Globus pallidus (tissue), 1 donor: ENCODE results near the gene ARID3B.
"Not testable (repeated sequence)": the region's sequence is repeated elsewhere in the genome, so short reads cannot be mapped to it uniquely, and the experiment has no call there.

Experiments used
- DNase-seq: peaks from one replicate; pipeline ENCODE4 v3.0.0-alpha.2; 2015; ENCODE audit warnings: low spot score

ARID3B gene

GRCh38 chr15:74540761-74541493 lies at the start of gene ARID3B:
Gene ARID3B, plus strand, starts transcription at chr15:74541220. Its CDS starts 2,717 bp downstream, at chr15:74543937.
- peak; percentile 97 for DNase-seq

GRCh38 chr15:74496648-74497047 lies 44.4 kb upstream of the ARID3B start:
- DNase-seq: no peak

- DNase-seq: no peak
These were observed 43.4 kb upstream of the ARID3B start for GRCh38 chr15:74497584-74497983.

- DNase-seq: no peak
These were observed 41.7 kb upstream of the ARID3B start for GRCh38 chr15:74499366-74499765.

- no peak for DNase-seq
These were observed 40.6 kb upstream of the ARID3B start for GRCh38 chr15:74500401-74500800.

- no peak for DNase-seq
These were observed 38.7 kb upstream of the ARID3B start for GRCh38 chr15:74502301-74502700.

GRCh38 chr15:74504418-74504817 lies 36.6 kb upstream of the ARID3B start:
- no peak for DNase-seq

- no peak for DNase-seq
These were observed 36.2 kb upstream of the ARID3B start for GRCh38 chr15:74504836-74505235.

- no peak for DNase-seq
These were observed 35.0 kb upstream of the ARID3B start for GRCh38 chr15:74505837-74506514.

- no peak for DNase-seq
These were observed 34.5 kb upstream of the ARID3B start for GRCh38 chr15:74506515-74506840.

GRCh38 chr15:74511583-74511982 lies 29.4 kb upstream of the ARID3B start:
- peak; percentile 7 for DNase-seq

- DNase-seq: not testable (repeated sequence)
These were observed 27.0 kb upstream of the ARID3B start for GRCh38 chr15:74514059-74514458.

GRCh38 chr15:74517096-74517495 lies 23.9 kb upstream of the ARID3B start:
- no peak for DNase-seq

- DNase-seq: no peak
These were observed 21.7 kb upstream of the ARID3B start for GRCh38 chr15:74519311-74519710.

- DNase-seq: no peak
These were observed 20.6 kb upstream of the ARID3B start for GRCh38 chr15:74520407-74520806.

- no peak for DNase-seq
These were observed 17.0 kb upstream of the ARID3B start for GRCh38 chr15:74523982-74524381.

GRCh38 chr15:74525309-74525708 lies 15.7 kb upstream of the ARID3B start:
- DNase-seq: no peak

- no peak for DNase-seq
These were observed 15.1 kb upstream of the ARID3B start for GRCh38 chr15:74525945-74526344.

- no peak for DNase-seq
These were observed 12.1 kb upstream of the ARID3B start for GRCh38 chr15:74528876-74529275.

- no peak for DNase-seq
These were observed 11.1 kb upstream of the ARID3B start for GRCh38 chr15:74529921-74530320.

- DNase-seq: no peak
These were observed 10.3 kb upstream of the ARID3B start for GRCh38 chr15:74530771-74531143.

- DNase-seq: no peak
These were observed 9.7 kb upstream of the ARID3B start for GRCh38 chr15:74531144-74531811.

GRCh38 chr15:74535388-74536084 lies 5.5 kb upstream of the ARID3B start:
- no peak for DNase-seq
